SK-N-SH (cell line): ENCODE results near the gene GUCY1A2.

ENCODE experiments used
- FOXM1 ChIP-seq: IDR thresholded peaks from 2 replicates; pipeline ENCODE4 v1.4.0; 2012; ENCODE audit warnings: low read depth, mild to moderate bottlenecking
- TF ChIP-seq, protein P1 (sequence below): fragments of 200-600 bp; sonication (generic); IDR thresholded peaks from 2 replicates; pipeline ENCODE4 v1.6.1; 2017; ENCODE audit warnings: antibody characterized with exemption, mild to moderate bottlenecking, moderate library complexity

- TF ChIP-seq, protein P1, sequence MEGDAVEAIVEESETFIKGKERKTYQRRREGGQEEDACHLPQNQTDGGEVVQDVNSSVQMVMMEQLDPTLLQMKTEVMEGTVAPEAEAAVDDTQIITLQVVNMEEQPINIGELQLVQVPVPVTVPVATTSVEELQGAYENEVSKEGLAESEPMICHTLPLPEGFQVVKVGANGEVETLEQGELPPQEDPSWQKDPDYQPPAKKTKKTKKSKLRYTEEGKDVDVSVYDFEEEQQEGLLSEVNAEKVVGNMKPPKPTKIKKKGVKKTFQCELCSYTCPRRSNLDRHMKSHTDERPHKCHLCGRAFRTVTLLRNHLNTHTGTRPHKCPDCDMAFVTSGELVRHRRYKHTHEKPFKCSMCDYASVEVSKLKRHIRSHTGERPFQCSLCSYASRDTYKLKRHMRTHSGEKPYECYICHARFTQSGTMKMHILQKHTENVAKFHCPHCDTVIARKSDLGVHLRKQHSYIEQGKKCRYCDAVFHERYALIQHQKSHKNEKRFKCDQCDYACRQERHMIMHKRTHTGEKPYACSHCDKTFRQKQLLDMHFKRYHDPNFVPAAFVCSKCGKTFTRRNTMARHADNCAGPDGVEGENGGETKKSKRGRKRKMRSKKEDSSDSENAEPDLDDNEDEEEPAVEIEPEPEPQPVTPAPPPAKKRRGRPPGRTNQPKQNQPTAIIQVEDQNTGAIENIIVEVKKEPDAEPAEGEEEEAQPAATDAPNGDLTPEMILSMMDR, result no peak
- TF ChIP-seq FOXM1, result no peak
These were observed 56.8 kb downstream of the GUCY1A2 start for GRCh38 chr11:106961518-106961917.
